Activated naive CD8-positive, alpha-beta T cell treated with anti-CD3 and anti-CD28 coated beads, Interleukin-2, amount 50 U/mL, for 24 hours (primary cell): ENCODE results near the gene NDUFB10.
"Not testable (repeated sequence)": the region's sequence is repeated elsewhere in the genome, so short reads cannot be mapped to it uniquely, and the experiment has no call there.

Experiments used
- ATAC-seq: fragments of 150-1000 bp; cut with Tn5 transposase; one replicate; pipeline ENCODE4 v1.10.0; 2021
- DNase-seq: peaks from one replicate; pipeline ENCODE4 v3.0.0; 2021
- H3K27ac Mint-ChIP-seq: one replicate; pipeline ENCODE4 v1.8.0; 2021; ENCODE audit warnings: mild to moderate bottlenecking, mixed read lengths
- H3K27me3 Mint-ChIP-seq: one replicate; pipeline ENCODE4 v1.8.0; 2021; ENCODE audit warnings: mixed read lengths
- H3K36me3 Mint-ChIP-seq: one replicate; pipeline ENCODE4 v1.8.0; 2021; ENCODE audit warnings: low read depth, mixed read lengths
- H3K4me1 Mint-ChIP-seq: one replicate; pipeline ENCODE4 v1.8.0; 2021; ENCODE audit warnings: mixed read lengths
- H3K4me3 Mint-ChIP-seq: one replicate; pipeline ENCODE4 v1.8.0; 2021; ENCODE audit warnings: mild to moderate bottlenecking, moderate library complexity, mixed read lengths
- H3K9me3 Mint-ChIP-seq: one replicate; pipeline ENCODE4 v1.8.0; 2021; ENCODE audit warnings: mixed read lengths

NDUFB10 gene

GRCh38 chr16:1938316-1938715, 21.0 kb upstream of the NDUFB10 start:
- Mint-ChIP-seq H3K27ac (no peak overlapping the region), H3K27me3 (no peaks in the 10 kb centered on the region), H3K4me1 (peaks cover 14% of the 10 kb centered on the region), H3K9me3 (no peaks in the 10 kb centered on the region), H3K36me3 (peaks cover 4% of the 10 kb centered on the region), H3K4me3 (no peak overlapping the region)
- no peak for DNase-seq
- no peak for ATAC-seq

DNA sequence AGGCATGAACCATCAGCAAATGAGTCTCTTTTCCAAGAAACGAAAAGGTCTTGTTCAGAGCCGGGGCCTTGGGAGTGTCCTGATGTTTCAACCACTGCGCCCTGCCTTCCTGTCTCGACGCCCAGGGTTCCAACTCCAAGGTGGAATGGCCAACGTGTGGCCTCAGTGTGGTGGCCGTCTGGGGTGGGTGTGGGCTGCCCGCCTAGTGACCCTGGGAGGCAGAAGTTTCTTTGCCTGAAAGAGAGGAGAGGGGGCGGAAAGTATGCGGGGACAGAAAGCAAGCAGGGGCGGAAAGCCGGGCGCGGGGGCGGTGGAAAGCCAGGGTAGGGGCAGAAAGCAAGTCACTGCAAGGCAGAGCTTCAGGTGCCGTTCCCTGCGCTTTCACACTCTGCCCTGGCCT, 20.4 kb upstream of the NDUFB10 start:
- DNase-seq: no peak

GRCh38 chr16:1939833-1940232, 19.5 kb upstream of the NDUFB10 start:
- DNase-seq, H3K27ac Mint-ChIP-seq, H3K36me3 Mint-ChIP-seq, ATAC-seq, H3K27me3 Mint-ChIP-seq, H3K9me3 Mint-ChIP-seq, H3K4me3 Mint-ChIP-seq: not testable (repeated sequence)
- peaks cover 26% of the 10 kb centered on the region for H3K4me1 Mint-ChIP-seq

More for the DNA sequence above, 20.4 kb upstream of the NDUFB10 start:
- Mint-ChIP-seq H3K27me3 (no peaks in the 10 kb centered on the region), H3K4me3 (no peak overlapping the region), H3K9me3 (no peaks in the 10 kb centered on the region), H3K27ac (no peak overlapping the region), H3K4me1 (peaks cover 20% of the 10 kb centered on the region), H3K36me3 (peaks cover 4% of the 10 kb centered on the region)
- ATAC-seq: no peak

DNA sequence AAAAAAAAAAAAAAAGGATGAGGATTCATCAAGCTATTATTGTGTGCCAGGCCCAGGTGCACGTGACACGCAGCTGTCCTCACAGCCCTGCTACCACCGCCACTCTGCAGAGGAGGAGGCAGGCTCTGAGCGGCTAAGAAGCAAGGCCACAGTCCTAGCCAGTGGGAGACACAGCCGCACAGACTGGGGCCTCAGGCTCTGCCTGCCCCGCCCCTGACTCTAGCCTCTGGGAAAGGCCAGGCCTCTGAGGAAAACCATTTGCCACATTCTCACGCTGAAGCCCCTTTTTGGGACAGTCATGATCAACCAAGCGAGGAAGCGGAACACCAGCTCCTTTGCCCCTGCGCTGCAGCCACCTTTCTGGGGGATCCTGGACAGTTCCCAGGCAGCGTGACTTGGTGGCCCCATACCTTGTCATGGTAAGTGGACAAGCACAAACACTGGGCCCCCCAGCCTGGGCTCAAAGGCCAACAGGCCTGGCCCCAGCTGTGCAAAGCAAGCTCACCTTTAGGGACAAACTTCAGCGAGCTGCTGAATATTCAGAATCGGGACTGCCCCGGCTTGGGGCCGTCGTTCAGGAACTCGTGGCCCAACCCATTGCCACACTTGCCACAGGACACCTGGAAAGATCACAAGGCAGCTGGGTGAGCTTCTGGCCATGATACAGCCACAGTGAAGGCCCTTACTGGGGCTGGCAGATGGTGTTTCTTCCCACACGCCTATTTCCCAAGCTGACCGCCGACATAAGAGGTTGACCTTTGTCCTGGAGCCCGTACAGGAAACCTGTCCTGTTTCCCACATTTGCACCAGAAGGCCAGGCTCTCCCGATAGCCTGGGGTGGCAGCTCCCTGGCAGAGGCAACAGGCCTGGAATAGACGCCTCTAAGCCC, 18.8 kb upstream of the NDUFB10 start:
- Mint-ChIP-seq H3K9me3 (no peaks in the 10 kb centered on the region), H3K27ac (no peak overlapping the region), H3K4me3 (no peak overlapping the region)

DNA sequence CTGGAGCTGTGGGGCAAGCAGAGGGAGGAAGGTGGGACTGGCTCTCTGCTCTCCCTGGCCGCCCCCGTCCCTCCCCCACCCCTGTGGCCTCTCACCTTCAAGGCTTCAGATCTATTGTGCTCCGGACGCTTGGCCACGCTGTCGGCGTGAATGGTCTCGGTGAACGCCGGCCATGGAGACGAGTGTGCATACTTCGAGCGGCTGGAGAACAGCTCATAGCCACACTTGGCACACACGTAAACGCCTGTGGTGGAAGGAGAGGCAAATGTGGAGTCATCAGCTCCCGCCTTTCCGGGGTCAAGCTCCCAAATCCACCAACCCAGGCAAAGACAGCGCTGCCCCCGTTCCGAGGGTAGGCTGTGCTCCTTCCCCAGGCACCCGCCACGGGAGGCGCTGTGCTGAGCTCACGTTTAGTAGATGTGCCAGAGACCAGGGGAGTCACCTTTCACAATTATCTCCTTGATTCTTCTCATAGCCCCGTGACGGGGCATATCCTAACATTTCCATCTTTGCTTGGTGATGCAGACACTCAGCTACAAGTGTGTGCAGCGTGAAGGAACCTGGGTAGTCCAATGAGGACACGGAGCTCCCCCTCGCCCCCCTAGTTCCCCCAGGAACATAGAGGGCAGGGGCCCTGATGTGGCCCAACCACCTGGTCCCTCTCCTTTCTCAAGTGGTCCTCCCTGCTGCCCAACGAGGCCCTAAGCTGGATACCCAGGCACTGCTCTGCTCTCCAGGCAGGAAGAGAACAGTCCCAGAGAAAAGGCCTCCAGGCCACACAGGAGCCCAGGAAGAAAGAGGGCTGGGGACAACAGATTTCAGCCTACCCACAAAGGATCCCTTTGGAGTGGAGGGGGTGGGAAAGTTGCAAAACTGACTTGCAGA, 17.9 kb upstream of the NDUFB10 start:
- DNase-seq (no peak), ATAC-seq (no peak)
- Mint-ChIP-seq H3K9me3 (no peaks in the 10 kb centered on the region), H3K4me3 (peak overlapping the region; percentile 87), H3K4me1 (peaks cover 26% of the 10 kb centered on the region), H3K27me3 (no peaks in the 10 kb centered on the region), H3K27ac (no peak overlapping the region), H3K36me3 (peaks cover 4% of the 10 kb centered on the region)

More for the DNA sequence above, 18.8 kb upstream of the NDUFB10 start:
- H3K27me3 Mint-ChIP-seq: no peaks in the 10 kb centered on the region
- no peak for DNase-seq
- ATAC-seq: no peak
- peaks cover 26% of the 10 kb centered on the region for H3K4me1 Mint-ChIP-seq
- peaks cover 4% of the 10 kb centered on the region for H3K36me3 Mint-ChIP-seq

DNA sequence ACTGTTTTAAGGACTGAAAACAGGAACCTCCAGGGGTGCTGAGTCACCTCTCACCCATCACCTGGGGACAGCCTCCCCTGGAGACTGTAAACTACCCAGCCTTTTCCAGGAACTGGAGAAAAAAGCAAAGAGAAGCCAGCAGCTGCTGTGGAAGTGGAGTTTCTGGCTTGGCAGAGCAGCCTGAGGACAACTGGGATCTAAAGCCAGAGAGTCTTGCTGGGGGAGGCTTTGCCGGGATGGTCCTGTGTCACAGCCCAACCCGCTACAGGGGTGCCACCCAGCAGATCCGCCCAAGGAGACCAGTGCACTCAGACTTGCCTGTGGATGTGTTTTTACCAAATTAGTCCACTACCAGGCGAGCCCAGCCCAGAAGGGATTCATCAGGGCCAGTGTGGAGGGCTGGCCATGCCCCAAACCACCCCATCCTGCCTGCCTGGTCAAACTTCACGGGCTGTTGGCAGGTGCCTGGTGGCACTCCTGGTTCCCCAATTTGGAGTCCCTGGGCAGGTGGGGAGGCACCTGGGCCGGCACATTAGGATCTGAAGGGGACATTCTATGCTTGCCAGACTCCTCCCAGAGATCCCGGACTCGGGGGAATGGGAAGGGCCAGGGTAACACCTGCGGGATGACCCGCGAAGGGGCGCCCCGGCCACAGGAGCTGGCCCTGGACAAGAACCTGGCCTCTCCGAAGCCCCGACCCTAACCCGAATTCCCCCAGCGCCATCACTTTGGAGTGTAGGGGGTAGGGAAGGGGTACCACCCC, 17.1 kb upstream of the NDUFB10 start:
- no peaks in the 10 kb centered on the region for H3K9me3 Mint-ChIP-seq
- ATAC-seq (no peak), DNase-seq (no peak)
- no peak overlapping the region for H3K27ac Mint-ChIP-seq
- no peaks in the 10 kb centered on the region for H3K27me3 Mint-ChIP-seq
- H3K36me3 Mint-ChIP-seq: peaks cover 4% of the 10 kb centered on the region
- peak overlapping the region; percentile 87 for H3K4me3 Mint-ChIP-seq
- H3K4me1 Mint-ChIP-seq: peaks cover 26% of the 10 kb centered on the region

DNA sequence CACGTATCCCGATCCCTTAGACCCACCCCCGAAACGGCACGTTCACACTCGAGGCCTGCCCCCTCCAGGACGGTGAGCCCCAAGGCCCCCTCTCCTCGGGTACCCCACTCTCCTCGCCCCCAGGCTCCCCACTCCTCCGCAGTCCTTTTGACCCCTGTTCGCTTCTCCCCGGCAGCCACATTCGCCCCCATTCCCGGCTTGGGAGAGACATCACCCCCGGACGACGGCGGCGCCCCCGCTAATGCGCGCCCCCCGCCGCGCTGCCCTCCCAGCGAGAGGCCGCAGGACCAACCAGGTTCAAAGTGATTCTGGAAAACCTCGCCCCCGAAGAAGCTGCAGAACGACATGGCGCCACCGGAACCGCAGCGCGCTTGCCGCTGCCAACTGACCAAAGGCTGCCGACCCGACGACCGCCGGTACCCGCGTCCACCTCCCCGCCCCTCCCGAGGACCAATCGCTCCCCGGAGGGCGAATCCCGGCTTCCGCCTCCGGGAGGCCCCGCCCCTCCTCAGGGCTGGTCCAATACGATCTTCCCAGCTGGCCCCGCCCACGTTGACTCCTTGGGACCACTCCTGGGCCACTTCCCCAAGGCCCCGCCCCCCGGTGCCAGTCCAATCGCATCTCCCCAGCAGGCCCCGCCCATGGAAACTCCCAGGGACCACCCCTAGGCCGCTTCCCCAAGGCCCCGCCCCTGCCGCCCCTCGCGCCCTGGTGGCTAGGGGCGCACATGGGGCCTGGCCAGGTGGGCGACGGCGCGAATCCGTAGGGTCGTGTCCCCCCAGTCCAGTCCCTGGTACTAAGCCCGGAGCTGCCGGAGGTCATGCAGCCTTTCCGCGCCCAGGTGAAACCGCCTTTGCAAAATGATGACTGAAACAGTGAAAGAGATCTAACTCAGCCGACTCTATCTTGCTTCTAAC, 16.3 kb upstream of the NDUFB10 start, which contains the start of gene MSRB1:
TSS of gene MSRB1 (minus strand) at position 390 of the 917 bp plus-strand sequence. CDS start at position 347, 43 bp downstream.
- no peaks in the 10 kb centered on the region for H3K9me3 Mint-ChIP-seq
- H3K36me3 Mint-ChIP-seq: peaks cover 2% of the 10 kb centered on the region
- H3K4me3 Mint-ChIP-seq: peak within 1 kb of the TSS; percentile 87
- peak; percentile 100 for DNase-seq
- ATAC-seq: peak; percentile 93
- H3K27ac Mint-ChIP-seq: peak within 1 kb of the TSS; percentile 85
- peaks cover 26% of the 10 kb centered on the region for H3K4me1 Mint-ChIP-seq
- H3K27me3 Mint-ChIP-seq: no peaks in the 10 kb centered on the region

GRCh38 chr16:1944612-1945199, 14.6 kb upstream of the NDUFB10 start:
- ATAC-seq: no peak
- Mint-ChIP-seq H3K9me3 (no peaks in the 10 kb centered on the region), H3K4me3 (peak overlapping the region; percentile 87), H3K4me1 (peaks cover 26% of the 10 kb centered on the region), H3K27ac (peak overlapping the region; percentile 85), H3K36me3 (no peaks in the 10 kb centered on the region), H3K27me3 (no peaks in the 10 kb centered on the region)
- no peak for DNase-seq

- Mint-ChIP-seq H3K4me3 (no peak overlapping the region), H3K27me3 (no peaks in the 10 kb centered on the region), H3K36me3 (no peaks in the 10 kb centered on the region), H3K9me3 (no peaks in the 10 kb centered on the region), H3K27ac (no peak overlapping the region), H3K4me1 (peaks cover 26% of the 10 kb centered on the region)
- ATAC-seq: no peak
- no peak for DNase-seq
Observed at GRCh38 chr16:1945559-1946391, 13.6 kb upstream of the NDUFB10 start.

DNA sequence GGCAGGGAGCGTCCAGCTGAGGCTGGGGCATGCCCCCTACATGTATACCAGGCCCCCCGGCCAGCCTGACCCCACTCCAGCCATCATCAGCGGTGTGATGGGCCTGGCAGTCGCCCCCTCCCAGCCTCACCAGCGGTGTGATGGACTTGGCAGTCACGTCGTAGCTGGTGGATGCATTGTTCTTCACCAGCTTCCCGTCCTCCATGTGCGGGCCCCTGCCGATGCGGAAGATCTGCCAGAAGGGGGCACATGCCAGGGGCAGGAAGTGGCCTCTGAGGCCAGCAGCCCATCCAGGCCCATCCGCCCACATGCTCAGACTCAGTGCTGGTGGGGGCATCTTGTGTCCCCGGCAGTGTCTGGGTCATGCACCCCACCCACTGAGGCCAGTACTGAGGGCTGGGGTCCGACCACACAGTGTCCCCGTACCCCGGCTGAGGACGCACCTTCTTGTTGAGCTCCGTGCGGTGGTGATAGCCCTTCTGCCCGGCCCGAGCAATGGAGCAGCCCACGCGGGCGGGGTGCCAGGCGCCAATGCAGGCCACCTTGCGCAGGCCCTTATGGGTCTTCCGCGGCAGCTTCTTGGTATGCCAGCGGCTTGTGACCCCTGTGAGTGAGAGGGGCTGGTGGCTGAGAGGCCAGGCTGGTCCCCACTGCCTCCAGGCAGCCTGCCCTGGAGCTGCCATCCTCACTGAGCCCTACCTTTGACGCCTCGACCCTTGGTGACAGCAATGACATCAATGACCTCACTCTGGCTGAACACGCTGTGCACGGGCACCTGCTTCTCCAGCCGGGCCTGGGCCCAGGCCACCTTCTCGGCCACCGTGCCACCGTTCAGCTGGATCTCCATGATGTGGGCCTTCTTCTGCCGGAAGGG, 12.6 kb upstream of the NDUFB10 start:
- ATAC-seq (no peak), DNase-seq (no peak)
- Mint-ChIP-seq H3K27me3 (no peaks in the 10 kb centered on the region), H3K36me3 (no peaks in the 10 kb centered on the region), H3K27ac (no peak overlapping the region), H3K4me1 (peaks cover 22% of the 10 kb centered on the region), H3K9me3 (no peaks in the 10 kb centered on the region), H3K4me3 (no peak overlapping the region)

DNA sequence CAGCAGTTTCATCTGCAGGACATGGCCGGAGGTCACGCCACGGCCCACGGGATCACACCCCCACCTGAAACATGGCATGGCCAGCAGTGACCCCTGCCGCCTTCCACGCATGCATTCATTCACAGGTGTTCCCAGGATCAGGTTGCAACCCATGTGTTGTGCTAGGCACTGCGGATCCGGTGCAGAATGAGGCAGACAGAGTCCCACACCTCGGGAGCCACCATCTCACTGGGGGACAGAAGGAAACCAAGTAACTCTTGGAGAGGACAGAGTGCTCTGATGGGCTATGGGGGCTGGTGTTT, 12.0 kb upstream of the NDUFB10 start:
- DNase-seq: no peak
- peaks cover 16% of the 10 kb centered on the region for H3K4me1 Mint-ChIP-seq
- H3K36me3 Mint-ChIP-seq: no peaks in the 10 kb centered on the region
- no peaks in the 10 kb centered on the region for H3K9me3 Mint-ChIP-seq
- H3K27ac Mint-ChIP-seq: no peak overlapping the region
- no peaks in the 10 kb centered on the region for H3K27me3 Mint-ChIP-seq
- no peak for ATAC-seq
- no peak overlapping the region for H3K4me3 Mint-ChIP-seq

- no peaks in the 10 kb centered on the region for H3K9me3 Mint-ChIP-seq
- no peak for ATAC-seq
- H3K27me3 Mint-ChIP-seq: no peaks in the 10 kb centered on the region
- H3K4me1 Mint-ChIP-seq: peaks cover 3% of the 10 kb centered on the region
- no peak overlapping the region for H3K27ac Mint-ChIP-seq
- H3K36me3 Mint-ChIP-seq: no peaks in the 10 kb centered on the region
- no peak for DNase-seq
- H3K4me3 Mint-ChIP-seq: no peak overlapping the region
Observed at GRCh38 chr16:1949507-1949906, 9.8 kb upstream of the NDUFB10 start.
